ENCODE data around the gene NINJ1.

Gene NINJ1

DNA sequence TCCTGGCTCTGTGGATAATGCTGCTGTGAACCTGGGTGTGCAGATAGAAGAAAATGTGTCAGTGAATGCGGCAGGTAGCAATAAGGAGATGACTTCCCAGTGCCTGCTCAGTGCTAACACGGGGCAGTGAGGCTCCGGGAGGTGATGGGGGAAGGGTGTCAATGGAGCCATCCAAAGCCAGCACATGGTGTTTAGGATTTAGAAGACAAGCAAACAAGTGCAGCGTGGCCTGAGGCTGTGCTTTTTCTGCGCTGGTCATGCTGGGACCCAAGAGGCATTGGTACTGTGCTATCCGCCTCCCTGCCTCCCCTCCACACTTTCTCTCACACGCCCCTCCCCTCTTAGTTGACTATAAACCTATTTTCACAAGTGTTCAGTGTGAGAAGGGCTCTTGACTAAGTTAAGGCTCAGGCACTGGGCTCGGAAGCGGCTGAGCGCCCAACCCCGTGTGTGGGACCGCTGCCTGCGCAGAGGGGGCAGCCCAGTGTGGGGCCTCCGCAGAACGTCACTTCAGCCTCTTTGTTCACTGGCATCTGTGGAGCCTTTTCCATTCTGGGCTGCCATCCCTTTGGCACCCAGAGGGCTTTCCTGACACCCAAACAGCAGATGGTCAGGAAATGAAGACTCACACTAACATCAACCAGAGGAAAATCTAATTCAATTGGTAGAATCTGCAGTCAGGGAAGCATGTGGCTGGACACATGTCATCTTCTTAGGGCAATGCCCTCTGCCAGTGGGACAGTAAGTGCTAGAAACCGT, 21.8 kb upstream of the NINJ1 start:
- no peak for DNase-seq
- H3K27me3 ChIP-seq (ENCODE audit: insufficient read depth, low read depth, severe bottlenecking), result no peaks in the 10 kb centered on the region
- no peaks in the 10 kb centered on the region for H3K9me3 ChIP-seq (ENCODE audit: severe bottlenecking)
- TF ChIP-seq, protein P1, sequence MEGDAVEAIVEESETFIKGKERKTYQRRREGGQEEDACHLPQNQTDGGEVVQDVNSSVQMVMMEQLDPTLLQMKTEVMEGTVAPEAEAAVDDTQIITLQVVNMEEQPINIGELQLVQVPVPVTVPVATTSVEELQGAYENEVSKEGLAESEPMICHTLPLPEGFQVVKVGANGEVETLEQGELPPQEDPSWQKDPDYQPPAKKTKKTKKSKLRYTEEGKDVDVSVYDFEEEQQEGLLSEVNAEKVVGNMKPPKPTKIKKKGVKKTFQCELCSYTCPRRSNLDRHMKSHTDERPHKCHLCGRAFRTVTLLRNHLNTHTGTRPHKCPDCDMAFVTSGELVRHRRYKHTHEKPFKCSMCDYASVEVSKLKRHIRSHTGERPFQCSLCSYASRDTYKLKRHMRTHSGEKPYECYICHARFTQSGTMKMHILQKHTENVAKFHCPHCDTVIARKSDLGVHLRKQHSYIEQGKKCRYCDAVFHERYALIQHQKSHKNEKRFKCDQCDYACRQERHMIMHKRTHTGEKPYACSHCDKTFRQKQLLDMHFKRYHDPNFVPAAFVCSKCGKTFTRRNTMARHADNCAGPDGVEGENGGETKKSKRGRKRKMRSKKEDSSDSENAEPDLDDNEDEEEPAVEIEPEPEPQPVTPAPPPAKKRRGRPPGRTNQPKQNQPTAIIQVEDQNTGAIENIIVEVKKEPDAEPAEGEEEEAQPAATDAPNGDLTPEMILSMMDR (IDR thresholded peaks at IDR 0.05; ENCODE audit: low read depth, low read length), result no peak
- no peaks in the 10 kb centered on the region for H3K36me3 ChIP-seq
- no peak overlapping the region; the same call in 1 of the 2 replicates for H3K27ac ChIP-seq
- no peak overlapping the region for H3K4me3 ChIP-seq (ENCODE audit: low read depth, low read length)

DNA sequence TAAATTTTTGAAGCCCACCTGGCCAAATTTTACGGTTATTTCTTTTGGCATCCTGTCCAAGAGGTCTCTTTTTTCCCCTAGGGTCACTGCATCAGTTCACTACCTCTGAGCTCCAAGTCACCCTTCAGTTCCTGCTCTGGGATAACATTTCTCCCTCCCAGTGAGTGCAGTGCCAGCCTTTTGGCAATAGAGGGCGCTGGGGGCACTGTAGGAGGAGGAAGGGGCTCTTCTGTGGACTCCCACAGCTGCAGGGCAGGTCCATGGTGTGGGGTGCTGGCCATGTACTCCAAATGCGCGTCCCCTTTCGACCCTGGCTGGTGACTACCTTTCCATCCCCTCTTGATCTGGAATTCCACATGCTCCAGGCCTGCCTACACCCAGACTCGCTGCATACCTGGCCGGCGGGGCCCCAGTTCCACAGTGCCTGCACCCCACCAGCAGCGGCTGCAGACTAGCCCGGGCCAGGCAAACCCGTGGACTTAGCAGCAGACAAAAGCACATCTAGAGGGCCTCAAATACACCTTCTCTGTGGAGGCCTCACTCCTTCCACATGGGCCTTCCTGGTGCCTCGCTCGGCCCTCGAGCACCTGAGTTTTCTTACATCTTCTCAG, 20.3 kb upstream of the NINJ1 start:
- Histone ChIP-seq H3K9me3 (ENCODE audit: severe bottlenecking) (no peaks in the 10 kb centered on the region), H3K4me3 (ENCODE audit: low read depth, low read length) (no peak overlapping the region), H3K27ac (no peak overlapping the region), H3K36me3 (no peaks in the 10 kb centered on the region), H3K27me3 (ENCODE audit: insufficient read depth, low read depth, severe bottlenecking) (no peaks in the 10 kb centered on the region)
- TF ChIP-seq, protein P1 (IDR thresholded peaks at IDR 0.05; ENCODE audit: low read depth, low read length), result peak; percentile 87
- peak; percentile 80 for DNase-seq

DNA sequence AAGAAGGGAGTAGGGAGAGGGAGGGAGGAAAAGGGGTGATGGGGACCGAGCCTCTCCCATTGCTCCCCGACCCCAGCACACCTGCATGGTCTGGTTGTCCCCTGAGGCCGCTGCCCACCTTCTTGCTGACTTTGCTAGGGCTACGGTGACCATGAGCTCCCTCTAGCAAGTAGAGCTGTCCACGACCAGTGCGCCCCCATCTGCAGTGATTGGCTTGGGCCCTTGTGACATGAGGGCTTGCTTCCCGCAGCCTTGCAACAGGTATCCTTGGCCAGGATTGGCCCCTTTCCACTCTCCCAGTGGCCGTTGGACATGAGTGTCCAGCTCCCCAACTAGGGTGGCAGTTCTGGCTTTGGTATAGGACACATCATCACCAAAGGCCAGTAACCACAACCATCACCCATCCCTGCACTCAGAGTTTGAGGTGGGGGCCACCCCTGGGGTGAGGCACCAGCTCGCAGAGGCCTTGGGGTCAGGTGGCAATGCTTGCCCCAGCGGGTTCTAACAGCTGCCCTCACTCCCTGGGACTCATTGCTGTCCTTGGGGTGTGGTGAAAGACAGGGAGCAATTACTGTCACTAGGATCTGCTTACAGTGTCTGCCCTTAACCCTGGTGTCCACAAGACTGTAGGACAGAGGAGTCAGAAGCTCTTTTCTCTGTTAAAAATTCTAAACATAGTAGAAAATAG, 17.2 kb upstream of the NINJ1 start:
- DNase-seq, result no peak
- no peaks in the 10 kb centered on the region for H3K36me3 ChIP-seq
- no peak overlapping the region for H3K27ac ChIP-seq
- TF ChIP-seq, protein P1 (IDR thresholded peaks at IDR 0.05; ENCODE audit: low read depth, low read length), result no peak
- H3K4me3 ChIP-seq (ENCODE audit: low read depth, low read length), result no peak overlapping the region
- no peaks in the 10 kb centered on the region for H3K27me3 ChIP-seq (ENCODE audit: insufficient read depth, low read depth, severe bottlenecking)
- no peaks in the 10 kb centered on the region for H3K9me3 ChIP-seq (ENCODE audit: severe bottlenecking)

DNA sequence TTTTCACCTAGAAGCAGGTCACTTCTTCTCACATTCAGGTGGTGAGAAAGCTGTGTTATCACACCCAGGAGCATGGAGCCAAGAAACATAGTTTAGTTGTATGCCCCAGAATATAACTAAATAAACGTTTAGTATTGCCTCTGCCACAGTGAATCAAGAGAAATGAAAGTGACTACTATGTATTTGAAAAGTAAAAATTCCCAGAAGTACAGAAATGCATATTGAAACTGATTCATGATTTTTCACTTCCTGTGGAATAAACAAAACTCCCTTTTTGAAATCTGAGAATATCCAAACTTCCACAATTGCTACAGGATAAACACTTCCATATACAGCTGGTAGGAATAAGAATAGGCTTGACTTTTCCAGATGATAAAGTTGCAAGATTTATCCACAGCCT, 15.3 kb upstream of the NINJ1 start:
- Histone ChIP-seq H3K27ac (no peak overlapping the region), H3K4me3 (ENCODE audit: low read depth, low read length) (no peak overlapping the region)

DNA sequence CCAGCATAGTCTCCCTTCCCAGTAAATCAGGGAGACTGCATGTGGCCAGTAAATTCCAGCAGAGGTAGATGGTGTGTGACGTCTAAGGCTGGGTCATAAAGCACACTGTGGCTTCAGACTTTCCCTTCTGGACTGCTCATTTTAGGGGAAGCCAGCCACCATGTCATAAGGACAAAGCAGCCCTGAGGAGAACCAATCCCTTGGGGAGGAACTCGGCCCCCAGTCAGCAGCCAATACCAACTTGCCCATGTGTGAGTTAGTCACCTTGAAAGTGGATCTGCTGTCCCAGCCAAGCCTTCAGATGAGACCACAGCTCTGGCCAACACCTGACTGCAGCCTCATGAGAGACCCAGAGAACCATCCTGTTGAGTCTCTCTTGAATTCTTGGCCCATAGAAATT, 14.7 kb upstream of the NINJ1 start:
- Histone ChIP-seq H3K27ac (no peak overlapping the region), H3K9me3 (ENCODE audit: severe bottlenecking) (no peaks in the 10 kb centered on the region), H3K27me3 (ENCODE audit: insufficient read depth, low read depth, severe bottlenecking) (no peaks in the 10 kb centered on the region), H3K36me3 (no peaks in the 10 kb centered on the region), H3K4me3 (ENCODE audit: low read depth, low read length) (no peak overlapping the region)
- TF ChIP-seq, protein P1 (IDR thresholded peaks at IDR 0.05; ENCODE audit: low read depth, low read length), result no peak
- no peak for DNase-seq

More for the DNA sequence above, 15.3 kb upstream of the NINJ1 start:
- DNase-seq, result no peak
- Histone ChIP-seq H3K36me3 (no peaks in the 10 kb centered on the region), H3K27me3 (ENCODE audit: insufficient read depth, low read depth, severe bottlenecking) (no peaks in the 10 kb centered on the region), H3K9me3 (ENCODE audit: severe bottlenecking) (no peaks in the 10 kb centered on the region)
- TF ChIP-seq, protein P1 (IDR thresholded peaks at IDR 0.05; ENCODE audit: low read depth, low read length), result no peak
